Measurements from ENCODE around the gene TTLL4. TPM values are rescaled to one million over a fixed set of nuclear protein-coding genes. Genes with fewer than 3 reads are reported as not detected.

Gene TTLL4
- total RNA-seq, 1 experiment from 2014 or later = 33.6 TPM

GRCh38 chr2:218754201-218754600 is 43.6 kb downstream of the TTLL4 start:
- TF ChIP-seq CTCF (IDR thresholded peaks at IDR 0.05; ENCODE audit: unreplicated experiment) = no peak

GRCh38 chr2:218754781-218755180 is 44.1 kb downstream of the TTLL4 start:
- POLR2A ChIA-PET = no interaction called here
- BruUV-seq (replicated peaks) = no TSS peak
- CTCF ChIA-PET = interaction anchor here (0.8 kb wide), 1 partner anchor 220 kb away, joined by 3 read pairs; no protein-coding TSS in a partner anchor
- no peak overlapping the region for H3K27ac Mint-ChIP-seq (ENCODE audit: low read depth, unreplicated experiment)
- no peak overlapping the region for H3K4me3 Mint-ChIP-seq (ENCODE audit: unreplicated experiment)
- intact Hi-C loops (cut with micrococcal nuclease) = no loop called here
- no peak for TF ChIP-seq CTCF (IDR thresholded peaks at IDR 0.05; ENCODE audit: unreplicated experiment)
- H3K4me1 Mint-ChIP-seq (ENCODE audit: insufficient read depth, unreplicated experiment) = no peaks in the 10 kb centered on the region
- no peaks in the 10 kb centered on the region for H3K9me3 Mint-ChIP-seq (ENCODE audit: unreplicated experiment)
- peaks cover 52% of the 10 kb centered on the region for H3K36me3 Mint-ChIP-seq (ENCODE audit: insufficient read depth, unreplicated experiment)
- no peak for DNase-seq (ENCODE audit: unreplicated experiment)
- H3K27me3 Mint-ChIP-seq (ENCODE audit: insufficient read depth, unreplicated experiment) = no peaks in the 10 kb centered on the region

More at GRCh38 chr2:218754201-218754600, 43.6 kb downstream of the TTLL4 start:
- POLR2A ChIA-PET = no interaction called here
- Mint-ChIP-seq H3K27ac (ENCODE audit: low read depth, unreplicated experiment) (no peak overlapping the region), H3K4me1 (ENCODE audit: insufficient read depth, unreplicated experiment) (no peaks in the 10 kb centered on the region), H3K4me3 (ENCODE audit: unreplicated experiment) (no peak overlapping the region), H3K27me3 (ENCODE audit: insufficient read depth, unreplicated experiment) (no peaks in the 10 kb centered on the region), H3K36me3 (ENCODE audit: insufficient read depth, unreplicated experiment) (peaks cover 58% of the 10 kb centered on the region), H3K9me3 (ENCODE audit: unreplicated experiment) (no peaks in the 10 kb centered on the region)
- DNase-seq (ENCODE audit: unreplicated experiment) = no peak
- CTCF ChIA-PET = interaction anchor here (0.8 kb wide), 1 partner anchor 220 kb away, joined by 3 read pairs; no protein-coding TSS in a partner anchor
- no TSS peak for BruUV-seq (replicated peaks)
- intact Hi-C loops (cut with micrococcal nuclease) = no loop called here

- Mint-ChIP-seq H3K9me3 (ENCODE audit: unreplicated experiment) (no peaks in the 10 kb centered on the region), H3K4me1 (ENCODE audit: insufficient read depth, unreplicated experiment) (no peaks in the 10 kb centered on the region), H3K27ac (ENCODE audit: low read depth, unreplicated experiment) (no peak overlapping the region), H3K27me3 (ENCODE audit: insufficient read depth, unreplicated experiment) (no peaks in the 10 kb centered on the region), H3K36me3 (ENCODE audit: insufficient read depth, unreplicated experiment) (peaks cover 48% of the 10 kb centered on the region), H3K4me3 (ENCODE audit: unreplicated experiment) (no peak overlapping the region)
- TF ChIP-seq CTCF (IDR thresholded peaks at IDR 0.05; ENCODE audit: unreplicated experiment) = no peak
- intact Hi-C loops (cut with micrococcal nuclease) = no loop called here
- DNase-seq (ENCODE audit: unreplicated experiment) = no peak
- no TSS peak for BruUV-seq (replicated peaks)
- ChIA-PET CTCF (interaction anchor here (0.6 to 0.8 kb wide), 2 partner anchors 219 to 222 kb away, joined by 3 read pairs; no protein-coding TSS in a partner anchor), POLR2A (no interaction called here)
Measured at GRCh38 chr2:218755198-218755566, 44.5 kb downstream of the TTLL4 start.

- ChIA-PET POLR2A (no interaction called here), CTCF (interaction anchor here (0.6 kb wide), 1 partner anchor 222 kb away, joined by 3 read pairs; no protein-coding TSS in a partner anchor)
- no TSS peak for BruUV-seq (replicated peaks)
- intact Hi-C loops (cut with micrococcal nuclease) = no loop called here
- H3K9me3 Mint-ChIP-seq (ENCODE audit: unreplicated experiment) = no peaks in the 10 kb centered on the region
- TF ChIP-seq CTCF (IDR thresholded peaks at IDR 0.05; ENCODE audit: unreplicated experiment) = no peak
- peaks cover 42% of the 10 kb centered on the region for H3K36me3 Mint-ChIP-seq (ENCODE audit: insufficient read depth, unreplicated experiment)
- no peaks in the 10 kb centered on the region for H3K4me1 Mint-ChIP-seq (ENCODE audit: insufficient read depth, unreplicated experiment)
- no peak overlapping the region for H3K4me3 Mint-ChIP-seq (ENCODE audit: unreplicated experiment)
- H3K27me3 Mint-ChIP-seq (ENCODE audit: insufficient read depth, unreplicated experiment) = no peaks in the 10 kb centered on the region
- no peak overlapping the region for H3K27ac Mint-ChIP-seq (ENCODE audit: low read depth, unreplicated experiment)
- no peak for DNase-seq (ENCODE audit: unreplicated experiment)
Measured at GRCh38 chr2:218755567-218756404, 45.2 kb downstream of the TTLL4 start.
